ENCODE data around the gene HTATSF1. TPM values are rescaled to one million over a fixed set of nuclear protein-coding genes. Genes with fewer than 3 reads are reported as not detected.

HTATSF1 gene
- polyA plus RNA-seq, 1 donor, result 59.1 TPM

- no peaks in the 10 kb centered on the region for H3K27me3 ChIP-seq (ENCODE audit: control insufficient read depth, insufficient read depth, low read length)
- no CpG with 5 or more reads among the region's 2 CpGs for WGBS (ENCODE audit: insufficient coverage, low lambda C conversion rate)
- H3K4me3 ChIP-seq (ENCODE audit: low read length), result no peak overlapping the region
- H3K9me3 ChIP-seq (ENCODE audit: control insufficient read depth, low read depth, low read length), result no peaks in the 10 kb centered on the region
- H3K36me3 ChIP-seq (ENCODE audit: control insufficient read depth, insufficient read depth, low read length), result no peaks in the 10 kb centered on the region
- no peak for DNase-seq
- no peaks in the 10 kb centered on the region for H3K4me1 ChIP-seq (ENCODE audit: control insufficient read depth, insufficient read depth, low read length)
- no peak overlapping the region for H3K27ac ChIP-seq (ENCODE audit: low read length)
Observed at GRCh38 chrX:136538811-136539210, 41.4 kb downstream of the HTATSF1 start.

- no peak for DNase-seq
- Histone ChIP-seq H3K27ac (ENCODE audit: low read length) (no peak overlapping the region), H3K36me3 (ENCODE audit: control insufficient read depth, insufficient read depth, low read length) (no peaks in the 10 kb centered on the region), H3K4me3 (ENCODE audit: low read length) (no peak overlapping the region), H3K4me1 (ENCODE audit: control insufficient read depth, insufficient read depth, low read length) (no peaks in the 10 kb centered on the region), H3K9me3 (ENCODE audit: control insufficient read depth, low read depth, low read length) (no peaks in the 10 kb centered on the region), H3K27me3 (ENCODE audit: control insufficient read depth, insufficient read depth, low read length) (no peaks in the 10 kb centered on the region)
- WGBS (ENCODE audit: insufficient coverage, low lambda C conversion rate), result no CpG with 5 or more reads among the region's 5 CpGs
Observed at GRCh38 chrX:136540226-136540625, 42.8 kb downstream of the HTATSF1 start.

- H3K27me3 ChIP-seq (ENCODE audit: control insufficient read depth, insufficient read depth, low read length), result no peaks in the 10 kb centered on the region
- H3K9me3 ChIP-seq (ENCODE audit: control insufficient read depth, low read depth, low read length), result no peaks in the 10 kb centered on the region
- no peaks in the 10 kb centered on the region for H3K4me1 ChIP-seq (ENCODE audit: control insufficient read depth, insufficient read depth, low read length)
- no peaks in the 10 kb centered on the region for H3K36me3 ChIP-seq (ENCODE audit: control insufficient read depth, insufficient read depth, low read length)
- no CpG with 5 or more reads among the region's 3 CpGs for WGBS (ENCODE audit: insufficient coverage, low lambda C conversion rate)
- no peak overlapping the region for H3K4me3 ChIP-seq (ENCODE audit: low read length)
- no peak overlapping the region for H3K27ac ChIP-seq (ENCODE audit: low read length)
- no peak for DNase-seq
Observed at GRCh38 chrX:136541294-136541693, 43.9 kb downstream of the HTATSF1 start.

- H3K36me3 ChIP-seq (ENCODE audit: control insufficient read depth, insufficient read depth, low read length), result no peaks in the 10 kb centered on the region
- no peaks in the 10 kb centered on the region for H3K27me3 ChIP-seq (ENCODE audit: control insufficient read depth, insufficient read depth, low read length)
- H3K27ac ChIP-seq (ENCODE audit: low read length), result no peak overlapping the region
- WGBS (ENCODE audit: insufficient coverage, low lambda C conversion rate), result 100% methylated on average over 1 of the region's 7 CpGs
- no peaks in the 10 kb centered on the region for H3K4me1 ChIP-seq (ENCODE audit: control insufficient read depth, insufficient read depth, low read length)
- H3K4me3 ChIP-seq (ENCODE audit: low read length), result no peak overlapping the region
- H3K9me3 ChIP-seq (ENCODE audit: control insufficient read depth, low read depth, low read length), result no peaks in the 10 kb centered on the region
- DNase-seq, result no peak
Observed at GRCh38 chrX:136542281-136542680, 44.9 kb downstream of the HTATSF1 start.

- no peaks in the 10 kb centered on the region for H3K9me3 ChIP-seq (ENCODE audit: control insufficient read depth, low read depth, low read length)
- no peak overlapping the region for H3K4me3 ChIP-seq (ENCODE audit: low read length)
- H3K36me3 ChIP-seq (ENCODE audit: control insufficient read depth, insufficient read depth, low read length), result no peaks in the 10 kb centered on the region
- H3K27me3 ChIP-seq (ENCODE audit: control insufficient read depth, insufficient read depth, low read length), result no peaks in the 10 kb centered on the region
- H3K27ac ChIP-seq (ENCODE audit: low read length), result no peak overlapping the region
- no peaks in the 10 kb centered on the region for H3K4me1 ChIP-seq (ENCODE audit: control insufficient read depth, insufficient read depth, low read length)
- no peak for DNase-seq
- WGBS (ENCODE audit: insufficient coverage, low lambda C conversion rate), result no CpG with 5 or more reads among the region's 3 CpGs
Observed at GRCh38 chrX:136546371-136546781, 49.0 kb downstream of the HTATSF1 start.

- H3K27me3 ChIP-seq (ENCODE audit: control insufficient read depth, insufficient read depth, low read length), result no peaks in the 10 kb centered on the region
- no peaks in the 10 kb centered on the region for H3K9me3 ChIP-seq (ENCODE audit: control insufficient read depth, low read depth, low read length)
- H3K36me3 ChIP-seq (ENCODE audit: control insufficient read depth, insufficient read depth, low read length), result no peaks in the 10 kb centered on the region
- H3K4me3 ChIP-seq (ENCODE audit: low read length), result no peak overlapping the region
- H3K4me1 ChIP-seq (ENCODE audit: control insufficient read depth, insufficient read depth, low read length), result no peaks in the 10 kb centered on the region
- WGBS (ENCODE audit: insufficient coverage, low lambda C conversion rate), result no CpG with 5 or more reads among the region's 5 CpGs
- H3K27ac ChIP-seq (ENCODE audit: low read length), result no peak overlapping the region
- no peak for DNase-seq
Observed at GRCh38 chrX:136549226-136549625, 51.8 kb downstream of the HTATSF1 start.

GRCh38 chrX:136551410-136551809 lies 54.0 kb downstream of the HTATSF1 start:
- WGBS (ENCODE audit: insufficient coverage, low lambda C conversion rate), result no CpG with 5 or more reads among the region's 1 CpG
- no peak overlapping the region for H3K4me3 ChIP-seq (ENCODE audit: low read length)
- H3K27me3 ChIP-seq (ENCODE audit: control insufficient read depth, insufficient read depth, low read length), result no peaks in the 10 kb centered on the region
- DNase-seq, result no peak
- no peaks in the 10 kb centered on the region for H3K9me3 ChIP-seq (ENCODE audit: control insufficient read depth, low read depth, low read length)
- H3K27ac ChIP-seq (ENCODE audit: low read length), result no peak overlapping the region
- H3K36me3 ChIP-seq (ENCODE audit: control insufficient read depth, insufficient read depth, low read length), result no peaks in the 10 kb centered on the region
- H3K4me1 ChIP-seq (ENCODE audit: control insufficient read depth, insufficient read depth, low read length), result no peaks in the 10 kb centered on the region

GRCh38 chrX:136555694-136556093 lies 58.3 kb downstream of the HTATSF1 start:
- no peaks in the 10 kb centered on the region for H3K36me3 ChIP-seq (ENCODE audit: control insufficient read depth, insufficient read depth, low read length)
- H3K27me3 ChIP-seq (ENCODE audit: control insufficient read depth, insufficient read depth, low read length), result no peaks in the 10 kb centered on the region
- H3K4me3 ChIP-seq (ENCODE audit: low read length), result no peak overlapping the region
- H3K27ac ChIP-seq (ENCODE audit: low read length), result no peak overlapping the region
- no CpG with 5 or more reads among the region's 2 CpGs for WGBS (ENCODE audit: insufficient coverage, low lambda C conversion rate)
- H3K9me3 ChIP-seq (ENCODE audit: control insufficient read depth, low read depth, low read length), result no peaks in the 10 kb centered on the region
- H3K4me1 ChIP-seq (ENCODE audit: control insufficient read depth, insufficient read depth, low read length), result no peaks in the 10 kb centered on the region
- no peak for DNase-seq

Other genes starting within 250 kb of the HTATSF1 start
- gene MAP7D3, start 246.2 kb upstream of the HTATSF1 start, polyA plus RNA-seq, result 5.5 TPM
- gene ADGRG4, start 196.6 kb upstream of the HTATSF1 start, polyA plus RNA-seq, result 7.9 TPM
- gene BRS3, start 9.6 kb upstream of the HTATSF1 start, polyA plus RNA-seq, result 0.03 TPM
- gene VGLL1, start 34.6 kb downstream of the HTATSF1 start, polyA plus RNA-seq, result not detected
- gene CD40LG, start 150.6 kb downstream of the HTATSF1 start, polyA plus RNA-seq, result 0.81 TPM

Measured in large intestine (tissue), 3 donors.